IPS DF 4.7 (cell line): ENCODE data around the gene ARHGAP15.

Experiments
- DNase-seq: peaks from one replicate; pipeline ENCODE4 v3.0.0-alpha.2; 2013; ENCODE audit warnings: low spot score; ENCODE audit errors: extremely low read depth

Gene ARHGAP15

DNA sequence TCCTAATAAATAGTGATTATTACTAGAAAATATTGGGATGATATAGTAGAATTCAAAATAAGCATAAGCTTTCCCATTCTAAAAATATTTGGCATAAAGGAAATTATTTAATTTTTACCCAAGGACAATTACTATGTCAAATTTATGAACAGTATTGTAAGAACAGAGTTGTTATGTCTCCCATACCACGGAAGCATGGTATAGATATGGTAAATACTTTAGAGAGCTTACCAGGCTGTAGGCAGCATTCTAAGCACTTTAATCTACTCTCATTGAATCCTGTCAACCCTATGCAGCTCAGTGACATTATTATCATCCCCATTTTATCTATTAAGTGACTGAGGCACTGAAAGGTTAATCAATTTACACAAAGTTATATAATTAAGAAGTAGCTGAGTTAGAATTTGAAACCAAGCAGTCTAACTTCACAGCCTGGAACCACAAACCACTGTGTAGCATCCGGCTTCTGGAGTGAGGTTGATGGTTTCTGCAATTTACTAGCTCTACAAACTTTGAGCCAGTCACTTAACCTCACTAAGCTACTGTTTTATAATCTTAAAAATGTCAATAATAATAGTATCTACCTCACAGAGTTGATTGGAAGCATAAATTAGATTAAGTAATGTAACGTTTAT, 323.7 kb downstream of the ARHGAP15 start:
- DNase-seq, result no peak

DNA sequence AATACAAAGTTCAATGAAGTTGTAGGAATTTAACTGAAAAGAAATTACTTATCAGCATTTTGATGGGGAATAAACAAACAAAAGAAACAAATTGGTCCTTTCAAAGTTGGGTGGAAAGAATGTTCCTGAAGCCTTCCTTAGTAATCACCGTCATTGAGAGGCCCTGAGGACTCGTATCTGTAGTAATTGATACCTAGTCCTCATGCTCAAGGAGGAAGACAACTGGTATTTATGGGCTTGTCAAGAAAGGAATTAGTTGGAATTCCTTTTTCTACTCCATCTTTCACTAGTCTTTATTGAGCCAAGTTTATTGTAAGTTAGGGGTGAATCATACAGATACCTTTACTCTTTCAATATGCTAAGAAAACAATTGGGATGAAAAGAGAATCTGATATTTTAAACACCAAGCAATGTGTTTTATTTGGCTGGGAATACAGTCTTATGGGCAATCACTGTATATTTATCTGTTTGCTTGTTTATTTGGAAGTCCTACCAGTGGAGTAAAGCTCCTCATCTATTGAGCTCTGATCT, 324.8 kb downstream of the ARHGAP15 start:
- DNase-seq, result no peak

GRCh38 chr2:143455317-143455716, 326.1 kb downstream of the ARHGAP15 start:
- no peak for DNase-seq

GRCh38 chr2:143458258-143459190, 329.3 kb downstream of the ARHGAP15 start:
- no peak for DNase-seq

GRCh38 chr2:143460382-143460781, 331.2 kb downstream of the ARHGAP15 start:
- no peak for DNase-seq

DNA sequence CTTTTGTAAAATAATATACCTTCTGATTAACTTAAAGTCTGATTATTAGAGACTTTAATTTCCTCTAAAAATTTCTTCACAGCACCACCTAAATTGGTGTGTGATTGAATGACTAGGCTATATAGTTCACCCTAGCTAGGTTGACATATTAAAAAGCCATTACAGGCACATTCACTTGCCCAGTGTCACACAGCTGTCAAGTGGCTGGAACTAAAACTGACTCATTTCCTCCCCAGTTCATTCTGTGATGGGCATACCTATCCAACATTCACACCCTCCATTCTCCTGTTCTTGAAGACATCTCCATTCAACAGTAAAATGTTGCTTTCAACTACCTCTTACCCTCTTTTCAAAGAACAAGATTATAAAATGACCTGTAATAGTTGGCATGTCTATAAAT, 334.5 kb downstream of the ARHGAP15 start:
- DNase-seq, result no peak

GRCh38 chr2:143466391-143466790, 337.2 kb downstream of the ARHGAP15 start:
- DNase-seq, result no peak

GRCh38 chr2:143467011-143467410, 337.8 kb downstream of the ARHGAP15 start:
- DNase-seq, result no peak

- no peak for DNase-seq
These were observed 339.2 kb downstream of the ARHGAP15 start for GRCh38 chr2:143468341-143468888.

- no peak for DNase-seq
These were observed 340.1 kb downstream of the ARHGAP15 start for GRCh38 chr2:143469323-143469722.

DNA sequence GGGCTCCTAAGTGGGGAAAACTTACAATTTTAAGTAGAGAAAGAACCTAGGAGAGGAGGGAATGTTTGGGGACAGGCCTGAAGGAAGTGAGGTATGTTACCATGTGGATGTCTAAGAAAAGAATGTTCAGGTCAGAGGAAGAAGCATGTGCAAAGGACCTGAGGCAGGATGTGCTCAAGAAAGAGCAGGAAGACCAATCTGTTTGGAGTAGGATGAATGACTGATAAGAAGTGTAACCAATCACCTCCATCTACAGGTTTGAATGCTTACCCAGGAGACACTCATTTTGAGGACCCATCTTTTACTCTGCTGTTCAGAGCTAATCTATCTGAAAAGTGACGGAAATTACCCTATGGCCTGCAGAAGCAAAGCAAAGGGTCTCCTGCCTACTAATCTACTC, 342.3 kb downstream of the ARHGAP15 start:
- DNase-seq, result no peak

DNA sequence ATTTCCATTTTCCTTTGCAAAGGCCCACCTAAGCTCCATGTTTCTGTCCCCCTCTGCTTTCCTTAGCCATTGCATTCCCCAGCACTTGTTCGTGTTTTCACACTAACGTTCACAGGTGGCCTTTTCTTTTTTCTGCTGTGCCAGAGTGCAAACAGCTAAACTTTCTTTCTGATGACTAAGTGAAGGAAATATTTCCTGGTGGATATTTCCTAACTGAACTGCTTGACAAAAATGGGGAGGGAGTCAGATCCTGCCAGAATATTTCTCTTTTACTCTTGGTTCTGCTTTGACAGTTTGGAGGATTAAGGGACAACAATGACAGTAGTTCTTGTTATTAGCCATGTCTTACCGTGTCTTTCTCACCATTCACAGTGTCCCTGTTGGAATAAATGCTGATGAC, 344.0 kb downstream of the ARHGAP15 start:
- no peak for DNase-seq

- no peak for DNase-seq
These were observed 344.6 kb downstream of the ARHGAP15 start for GRCh38 chr2:143473820-143474219.

DNA sequence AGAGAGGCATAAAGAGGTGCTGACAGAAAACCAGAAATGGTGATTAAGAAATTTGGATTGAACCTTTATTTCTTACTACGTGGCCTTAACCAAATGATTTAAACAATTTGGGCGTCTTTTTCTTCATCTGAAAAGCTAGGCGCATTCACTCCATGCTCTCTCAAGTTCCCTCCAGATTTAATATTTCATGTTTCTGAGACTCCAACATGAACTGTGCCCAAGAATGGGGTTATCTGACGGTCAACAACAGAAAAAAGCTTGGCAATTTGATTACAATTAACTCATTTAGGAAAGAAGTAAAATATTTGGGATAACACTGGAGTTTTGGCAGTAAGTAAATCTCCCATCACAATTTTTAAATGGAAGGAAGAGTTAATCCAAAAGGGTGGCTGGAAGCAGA, 345.4 kb downstream of the ARHGAP15 start:
- no peak for DNase-seq

GRCh38 chr2:143475041-143475776, 346.0 kb downstream of the ARHGAP15 start:
- no peak for DNase-seq

GRCh38 chr2:143476336-143477087, 347.3 kb downstream of the ARHGAP15 start:
- no peak for DNase-seq

- DNase-seq, result no peak
These were observed 348.7 kb downstream of the ARHGAP15 start for GRCh38 chr2:143477714-143478443.

- no peak for DNase-seq
These were observed 350.9 kb downstream of the ARHGAP15 start for GRCh38 chr2:143480086-143480485.

DNA sequence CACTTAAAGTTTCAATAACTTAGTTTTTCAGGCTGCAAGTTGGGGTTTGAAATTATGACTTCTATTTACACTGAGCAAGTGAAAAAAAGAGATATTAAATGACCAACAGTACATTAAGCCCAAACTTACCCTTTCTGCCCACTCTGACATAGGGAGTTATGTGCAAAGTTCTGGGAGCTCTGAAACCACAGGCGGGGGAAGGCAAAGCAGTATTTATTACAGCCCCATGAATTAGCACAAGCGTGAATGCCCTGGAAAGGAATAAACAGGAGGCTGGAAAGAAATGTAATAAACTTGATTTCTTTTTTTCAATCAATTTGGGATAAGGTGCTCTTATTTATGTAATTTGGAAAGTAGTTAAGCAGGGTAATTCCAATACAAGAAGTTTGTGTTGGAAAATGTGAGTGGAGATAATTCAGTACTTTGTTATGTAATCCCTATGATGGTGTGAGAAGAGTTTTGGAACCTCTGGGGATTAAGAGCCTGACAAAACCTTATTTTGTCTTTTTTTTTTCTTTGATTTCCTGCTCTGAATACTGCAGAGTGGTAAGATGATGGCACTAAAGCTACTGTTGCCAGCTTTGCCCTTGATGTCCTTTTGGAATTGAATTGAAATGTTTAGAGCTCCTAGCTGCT, 351.5 kb downstream of the ARHGAP15 start:
- DNase-seq, result no peak

GRCh38 chr2:143481237-143481623, 352.0 kb downstream of the ARHGAP15 start:
- DNase-seq, result no peak
